Putamen (tissue), 1 donor: ENCODE measurements around the gene LRP1B.

Source experiments
- DNase-seq: peaks from one replicate; pipeline ENCODE4 v3.0.0-alpha.2; 2016; ENCODE audit warnings: low spot score

LRP1B gene

GRCh38 chr2:140256080-140256479 lies 1874.7 kb downstream of the LRP1B start:
- no peak for DNase-seq

GRCh38 chr2:140249821-140250220 lies 1881.0 kb downstream of the LRP1B start:
- no peak for DNase-seq

GRCh38 chr2:140248623-140249022 lies 1882.2 kb downstream of the LRP1B start:
- DNase-seq, result no peak

- no peak for DNase-seq
Measured at GRCh38 chr2:140247451-140248195, 1883.2 kb downstream of the LRP1B start.

GRCh38 chr2:140246957-140247356 lies 1883.9 kb downstream of the LRP1B start:
- no peak for DNase-seq

GRCh38 chr2:140246058-140246457 lies 1884.8 kb downstream of the LRP1B start:
- DNase-seq, result no peak

GRCh38 chr2:140242889-140243288 lies 1887.9 kb downstream of the LRP1B start:
- no peak for DNase-seq

- DNase-seq, result no peak
Measured at GRCh38 chr2:140234116-140234515, 1896.7 kb downstream of the LRP1B start.

GRCh38 chr2:140210963-140211362 lies 1919.9 kb downstream of the LRP1B start:
- no peak for DNase-seq

- DNase-seq, result no peak
Measured at GRCh38 chr2:140205093-140205492, 1925.7 kb downstream of the LRP1B start.

GRCh38 chr2:140203347-140203746 lies 1927.5 kb downstream of the LRP1B start:
- DNase-seq, result no peak

GRCh38 chr2:140201572-140201971 lies 1929.2 kb downstream of the LRP1B start:
- no peak for DNase-seq

- no peak for DNase-seq
Measured at GRCh38 chr2:140200764-140201163, 1930.1 kb downstream of the LRP1B start.

- no peak for DNase-seq
Measured at GRCh38 chr2:140200307-140200706, 1930.5 kb downstream of the LRP1B start.

- DNase-seq, result no peak
Measured at GRCh38 chr2:140199312-140199711, 1931.5 kb downstream of the LRP1B start.

- no peak for DNase-seq
Measured at GRCh38 chr2:140187086-140187485, 1943.7 kb downstream of the LRP1B start.

GRCh38 chr2:140186313-140186712 lies 1944.5 kb downstream of the LRP1B start:
- no peak for DNase-seq

- no peak for DNase-seq
Measured at GRCh38 chr2:140185076-140185475, 1945.7 kb downstream of the LRP1B start.

GRCh38 chr2:140183056-140183765 lies 1947.6 kb downstream of the LRP1B start:
- no peak for DNase-seq
